Left lung (tissue), 10 donors: ENCODE data around the gene HUNK. TPM values are rescaled to one million over a fixed set of nuclear protein-coding genes. Genes with fewer than 3 reads are reported as not detected.

Source experiments
- ATAC-seq: fragments of 200-7000 bp; cut with Tn5 transposase; one replicate; pipeline ENCODE4 v1.9.1; 2020; ENCODE audit warnings: moderate library complexity
- DNase-seq, 4 donors: peaks; one replicate each; pipeline ENCODE4 v3.0.0-alpha.2; 2013 to 2020
- H3K27ac ChIP-seq, 2 donors: fragments of 200-600 bp; sonication (generic) in 1 of 2; one replicate each; pipeline versions ENCODE4 v1.5.0 to v1.8.0; 2020 to 2021
- H3K27me3 ChIP-seq, 2 donors: fragments of 200-600 bp; sonication (generic) in 1 of 2; one replicate each; pipeline versions ENCODE4 v1.5.0 to v1.8.0; 2020 to 2021
- H3K36me3 ChIP-seq, 2 donors: fragments of 200-600 bp; sonication (generic) in 1 of 2; one replicate each; pipeline versions ENCODE4 v1.5.0 to v1.8.0; 2020 to 2021
- H3K4me1 ChIP-seq, 2 donors: fragments of 200-600 bp; one replicate each; pipeline ENCODE4 v1.8.0; 2021
- H3K4me3 ChIP-seq, 2 donors: fragments of 200-600 bp; sonication (generic) in 1 of 2; one replicate each; pipeline versions ENCODE4 v1.5.0 to v1.8.0; 2020 to 2021; ENCODE audit warnings: mild to moderate bottlenecking in 1 of 2
- H3K9me3 ChIP-seq, 2 donors: fragments of 200-600 bp; sonication (generic) in 1 of 2; one replicate each; pipeline versions ENCODE4 v1.5.0 to v1.8.0; 2020 to 2021
- intact Hi-C, 2 donors: fragments of 100-400 bp; cut with DNase I; formaldehyde crosslinking; loops; one replicate each; pipeline versions ENCODE4 v1.11.2 to v1.14.2; 2022
- polyA plus RNA-seq, 6 donors: library from polyadenylated mRNA; unstranded; fragments of 120-200 nt; gene quantifications; one replicate each; pipeline ENCODE4 v1.2.1, GENCODE V29; 2013; ENCODE audit not compliant: insufficient read length in 6 of 6
- total RNA-seq, 2 donors: library from RNA; stranded (reverse); fragmentation: NEBNext Ultra II Directional; extraction: Animal tissue kit (Norgen Biotek cat#: 25700); gene quantifications; one replicate each; pipeline ENCODE4 v1.2.1, GENCODE V29; 2021
- TF ChIP-seq, protein P1 (sequence below), 2 donors: fragments of 200-600 bp; sonication (generic) in 1 of 2; IDR thresholded peaks; one replicate each; pipeline versions ENCODE4 v1.5.0 to v1.8.0; 2021; ENCODE audit warnings: antibody characterized with exemption in 2 of 2
- donor health status: DM: no; HTN: yes; CAD: no.
- donor health status: DM: no; HTN: no; CAD: no.

Gene HUNK
- total and polyA plus RNA-seq, 8 donors = 2.9 to 7.4 (median 6.0) TPM

DNA sequence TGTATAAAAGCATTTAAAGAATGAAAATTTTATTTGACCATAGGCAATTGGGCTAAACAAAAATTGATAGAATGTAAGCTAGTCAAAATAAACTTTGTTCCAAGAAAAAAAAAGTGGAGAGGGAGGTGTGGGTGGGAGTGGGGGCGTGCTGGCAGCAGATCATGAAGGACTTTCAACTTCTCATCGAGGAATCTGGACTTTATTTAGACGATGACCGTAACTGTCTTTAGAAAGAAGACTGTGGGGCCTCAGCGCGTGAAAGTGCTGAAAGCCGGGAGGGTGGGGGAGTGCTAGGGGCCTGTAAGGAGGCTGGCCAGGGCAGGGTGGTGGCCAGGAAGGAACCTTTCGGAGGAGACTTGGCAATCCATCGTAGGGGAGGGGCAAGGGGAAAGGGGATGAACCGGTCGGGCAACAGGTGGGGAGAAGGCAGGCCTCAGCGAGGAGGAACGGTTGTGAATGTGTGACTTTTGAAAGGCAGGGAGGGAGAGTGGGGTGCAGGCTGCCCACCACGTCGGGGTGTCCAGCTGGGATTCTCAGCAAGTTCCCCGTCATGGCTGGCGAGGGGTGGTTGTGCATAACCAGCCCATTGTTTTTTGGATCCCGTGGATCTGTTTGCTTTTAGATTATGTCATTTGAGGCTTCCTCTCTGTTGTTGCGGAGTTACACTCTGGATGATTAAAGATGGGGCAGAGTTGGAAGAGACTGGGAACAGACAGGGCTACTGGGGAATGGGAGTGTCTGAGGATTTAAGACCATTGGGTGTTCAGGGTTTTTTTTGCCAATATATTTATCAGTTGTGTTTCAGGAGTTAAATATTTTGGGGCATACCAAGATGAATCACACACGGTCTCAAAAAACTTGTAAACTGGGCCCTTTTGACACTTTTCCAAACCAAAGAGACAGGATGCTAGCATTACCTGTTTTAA is 35.5 kb downstream of the HUNK start:
- Histone ChIP-seq H3K27me3 (peaks cover 0 to 30% of the 10 kb centered on the region in 2 donors), H3K4me3 (no peak overlapping the region), H3K36me3 (no peaks in the 10 kb centered on the region), H3K4me1 (no peaks in the 10 kb centered on the region), H3K9me3 (no peaks in the 10 kb centered on the region), H3K27ac (no peak overlapping the region)
- intact Hi-C loops = no loop called here
- TF ChIP-seq, protein P1, sequence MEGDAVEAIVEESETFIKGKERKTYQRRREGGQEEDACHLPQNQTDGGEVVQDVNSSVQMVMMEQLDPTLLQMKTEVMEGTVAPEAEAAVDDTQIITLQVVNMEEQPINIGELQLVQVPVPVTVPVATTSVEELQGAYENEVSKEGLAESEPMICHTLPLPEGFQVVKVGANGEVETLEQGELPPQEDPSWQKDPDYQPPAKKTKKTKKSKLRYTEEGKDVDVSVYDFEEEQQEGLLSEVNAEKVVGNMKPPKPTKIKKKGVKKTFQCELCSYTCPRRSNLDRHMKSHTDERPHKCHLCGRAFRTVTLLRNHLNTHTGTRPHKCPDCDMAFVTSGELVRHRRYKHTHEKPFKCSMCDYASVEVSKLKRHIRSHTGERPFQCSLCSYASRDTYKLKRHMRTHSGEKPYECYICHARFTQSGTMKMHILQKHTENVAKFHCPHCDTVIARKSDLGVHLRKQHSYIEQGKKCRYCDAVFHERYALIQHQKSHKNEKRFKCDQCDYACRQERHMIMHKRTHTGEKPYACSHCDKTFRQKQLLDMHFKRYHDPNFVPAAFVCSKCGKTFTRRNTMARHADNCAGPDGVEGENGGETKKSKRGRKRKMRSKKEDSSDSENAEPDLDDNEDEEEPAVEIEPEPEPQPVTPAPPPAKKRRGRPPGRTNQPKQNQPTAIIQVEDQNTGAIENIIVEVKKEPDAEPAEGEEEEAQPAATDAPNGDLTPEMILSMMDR (IDR thresholded peaks at IDR 0.05) = no peak
- ATAC-seq (peak; percentile 76), DNase-seq (peak in 2 of 4 donors; percentile 44 to 60)

- TF ChIP-seq, protein P1 (IDR thresholded peaks at IDR 0.05) = no peak
- Histone ChIP-seq H3K27me3 (peaks cover 0 to 30% of the 10 kb centered on the region in 2 donors), H3K27ac (no peak overlapping the region), H3K4me3 (no peak overlapping the region), H3K4me1 (no peaks in the 10 kb centered on the region), H3K36me3 (no peaks in the 10 kb centered on the region), H3K9me3 (no peaks in the 10 kb centered on the region)
- intact Hi-C loops = no loop called here
- no peak for ATAC-seq
- no peak for DNase-seq
Measured at GRCh38 chr21:31909153-31910073, 36.6 kb downstream of the HUNK start.

DNA sequence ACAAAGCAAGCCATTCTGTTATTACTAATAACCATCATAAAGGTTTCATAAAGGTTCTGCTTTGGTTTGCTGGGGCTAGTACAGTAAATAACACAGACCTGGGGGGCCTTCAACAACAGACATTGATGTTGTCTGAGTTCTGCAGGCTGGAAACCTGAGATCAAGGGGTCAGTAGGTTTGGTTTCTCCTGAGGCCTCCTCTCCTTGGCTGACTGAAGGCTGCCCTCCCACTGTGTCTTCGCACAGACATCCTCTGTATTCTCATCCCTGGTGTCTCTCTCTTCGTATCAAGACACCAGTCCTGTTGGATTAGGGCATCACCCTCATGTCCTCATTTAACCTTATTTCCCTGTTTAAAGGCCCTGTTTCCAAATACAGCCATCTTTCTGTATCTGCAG is 37.3 kb downstream of the HUNK start:
- H3K27me3 ChIP-seq = peaks cover 0 to 30% of the 10 kb centered on the region in 2 donors
- TF ChIP-seq, protein P1 (IDR thresholded peaks at IDR 0.05) = no peak
- H3K4me3 ChIP-seq = no peak overlapping the region
- no peaks in the 10 kb centered on the region for H3K4me1 ChIP-seq
- H3K9me3 ChIP-seq = no peaks in the 10 kb centered on the region
- no peak overlapping the region for H3K27ac ChIP-seq
- intact Hi-C loops = no loop called here
- DNase-seq (no peak), ATAC-seq (no peak)
- H3K36me3 ChIP-seq = no peaks in the 10 kb centered on the region

DNA sequence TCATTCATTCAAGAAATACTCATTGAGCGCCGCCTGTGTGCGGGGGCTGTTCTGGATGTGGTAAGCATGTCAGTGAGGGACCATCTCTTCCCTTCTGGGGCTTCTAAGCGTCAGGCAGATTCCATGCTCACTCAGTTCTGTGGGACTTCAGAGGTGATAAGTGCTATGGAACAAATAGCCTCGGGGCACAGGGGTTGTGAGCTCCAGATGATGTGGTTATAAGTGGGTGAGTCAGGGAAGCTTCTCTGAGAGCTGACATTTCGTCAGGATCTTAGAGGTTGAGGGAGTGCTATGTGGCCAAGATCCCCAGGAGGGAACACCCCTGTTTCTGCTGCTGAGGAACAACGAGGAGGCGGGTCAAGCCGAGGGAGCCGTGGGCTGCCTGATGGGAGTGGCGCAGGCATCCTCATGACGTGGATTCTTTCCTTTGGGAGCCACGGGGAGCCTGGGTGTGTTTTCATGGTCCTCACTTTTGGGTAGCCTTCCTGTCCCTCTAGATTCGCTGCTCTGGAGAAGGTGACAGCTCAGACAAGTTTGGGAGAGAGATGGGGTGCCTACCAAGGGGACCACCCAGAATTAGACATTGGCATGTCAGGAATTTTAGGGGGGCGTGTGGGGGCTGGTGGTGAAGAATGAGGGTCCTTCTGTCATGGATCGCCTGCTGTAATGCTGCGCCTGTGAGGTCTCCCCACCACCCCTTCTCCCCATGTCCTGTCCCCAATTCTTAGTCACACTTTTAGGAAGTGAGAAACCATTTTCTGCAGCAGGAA is 38.5 kb downstream of the HUNK start:
- TF ChIP-seq, protein P1 (IDR thresholded peaks at IDR 0.05) = no peak
- DNase-seq = no peak
- no peaks in the 10 kb centered on the region for H3K36me3 ChIP-seq
- H3K27me3 ChIP-seq = peaks cover 0 to 30% of the 10 kb centered on the region in 2 donors
- no peaks in the 10 kb centered on the region for H3K4me1 ChIP-seq
- H3K27ac ChIP-seq = no peak overlapping the region
- no peak for ATAC-seq
- H3K9me3 ChIP-seq = no peaks in the 10 kb centered on the region
- no peak overlapping the region for H3K4me3 ChIP-seq
- intact Hi-C loops = no loop called here
